GM18907 (cell line): ENCODE data around the gene GSTP1.
A peak's percentile ranks its signal among the peaks of the same experiment; 100 is the strongest.
"Not testable (repeated sequence)": the region's sequence is repeated elsewhere in the genome, so short reads cannot be mapped to it uniquely, and the experiment has no call there.

Experiments
- ATAC-seq: cut with Tn5 transposase; IDR thresholded peaks from one replicate; pipeline ENCODE4 v1.9.1; 2021; ENCODE audit warnings: mild to moderate bottlenecking, moderate library complexity; ENCODE audit not compliant: unreplicated experiment

GSTP1 gene

GRCh38 chr11:67613313-67613959, 29.8 kb downstream of the GSTP1 start:
- no peak for ATAC-seq

DNA sequence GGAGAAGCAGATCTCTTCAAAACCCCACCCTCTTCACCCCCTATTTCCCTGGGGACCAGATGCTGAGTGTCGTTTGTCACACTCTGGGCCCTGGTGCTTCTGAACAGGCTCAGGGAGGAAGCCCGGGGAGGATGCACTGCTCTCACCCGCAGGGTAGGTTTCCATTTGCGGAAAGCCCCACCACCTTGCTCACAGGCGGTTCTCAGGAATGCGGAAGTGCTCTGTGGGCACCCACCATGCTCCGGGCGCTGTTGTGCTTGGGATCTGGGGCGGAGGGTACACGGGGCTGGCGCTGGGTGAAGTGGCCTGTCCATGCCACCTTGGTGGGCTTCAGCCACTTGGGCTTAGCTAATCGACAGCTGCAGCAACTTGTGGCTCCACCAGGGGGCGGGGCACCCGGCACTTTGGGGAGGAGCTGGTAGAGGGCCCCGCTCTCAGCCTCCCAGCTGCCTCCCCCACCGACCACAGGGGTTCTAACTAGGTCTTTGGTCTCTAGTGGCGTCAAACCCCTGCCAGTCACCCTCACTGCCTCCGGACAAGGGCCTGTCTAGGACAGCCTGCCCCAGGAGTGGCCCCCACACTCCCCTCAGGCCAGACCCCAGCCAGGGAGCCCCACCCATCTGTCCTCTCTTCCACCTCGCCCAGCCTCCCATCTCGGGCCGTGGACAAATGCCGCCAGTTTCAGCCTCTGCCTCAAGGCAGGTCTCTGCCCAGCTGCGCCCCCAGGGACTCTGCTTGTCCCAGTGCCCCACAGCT, 30.5 kb downstream of the GSTP1 start:
- ATAC-seq, result peak; percentile 77

- no peak for ATAC-seq
Observed at GRCh38 chr11:67614730-67615714, 31.4 kb downstream of the GSTP1 start.

DNA sequence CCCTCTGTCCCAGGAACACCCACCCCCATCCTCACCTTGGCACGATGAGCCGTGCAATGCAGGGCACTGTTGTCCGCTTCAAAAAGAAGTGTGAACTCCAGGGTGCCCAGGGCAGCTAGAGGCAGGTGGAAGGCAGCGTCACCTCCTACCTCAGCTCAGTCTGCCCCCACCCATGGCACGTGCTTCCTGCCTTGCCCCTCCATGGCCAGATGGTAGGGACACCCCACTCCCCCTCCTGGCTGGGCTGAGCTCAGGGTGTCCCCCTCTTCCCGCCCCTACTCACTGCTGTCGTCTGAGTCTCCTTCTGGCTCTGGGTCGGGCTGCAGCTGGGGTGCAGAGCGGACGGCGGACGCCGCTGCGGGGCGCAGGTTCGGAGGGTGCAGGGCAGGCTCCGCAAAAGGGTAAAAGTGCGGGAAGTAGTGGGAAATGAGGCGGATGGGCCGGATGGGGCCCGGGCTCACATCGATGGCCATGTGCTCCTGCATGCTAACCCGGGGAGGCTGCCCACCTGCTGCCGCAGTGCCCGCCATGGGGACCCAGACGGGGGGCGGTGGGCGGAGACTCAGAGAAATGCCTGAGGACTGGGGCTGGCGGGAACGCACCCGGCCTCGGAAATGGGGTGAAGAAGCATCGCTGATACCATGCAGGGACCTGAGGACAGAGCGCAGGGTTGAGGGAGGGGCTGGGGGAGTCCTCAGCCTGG, 32.3 kb downstream of the GSTP1 start:
- ATAC-seq, result no peak

DNA sequence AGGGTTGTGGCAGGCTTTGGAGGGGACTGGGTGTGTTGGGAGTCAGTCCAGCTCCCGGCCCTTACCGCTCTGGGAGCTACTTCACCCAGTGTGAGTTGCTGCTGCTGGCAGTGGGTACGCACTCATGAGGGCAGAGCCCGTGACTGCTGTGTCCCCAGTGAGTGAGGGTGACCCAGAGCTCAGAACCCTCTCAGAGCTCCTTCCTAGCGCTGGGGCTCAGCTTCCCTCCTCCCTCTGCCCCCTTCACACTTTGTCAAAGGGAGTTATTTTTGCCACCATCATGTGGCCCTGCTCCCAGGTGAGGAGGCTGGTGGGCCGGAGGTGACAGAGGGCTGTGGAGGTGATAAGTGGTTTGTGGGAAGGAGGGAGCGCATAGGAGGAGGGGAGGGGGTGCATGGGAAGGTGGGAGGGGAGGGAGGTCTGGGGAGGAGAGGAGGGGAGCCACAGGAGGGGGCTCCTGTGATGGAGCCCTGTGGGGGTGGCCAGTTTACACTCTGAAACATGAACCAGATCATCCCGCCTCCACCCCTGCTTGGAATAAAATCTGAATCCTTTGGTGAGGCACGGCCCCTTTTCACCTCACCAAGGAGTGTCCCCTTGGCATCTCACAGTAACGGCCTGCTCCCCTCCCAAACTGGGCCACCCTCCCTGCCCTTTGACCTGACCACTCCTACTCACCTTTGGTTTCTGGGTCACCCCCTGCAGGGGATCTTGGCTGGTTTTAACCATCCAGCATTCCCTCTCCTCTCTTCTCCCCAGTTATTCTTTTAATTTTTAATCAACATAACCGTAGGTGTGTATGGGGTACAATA, 33.0 kb downstream of the GSTP1 start:
- ATAC-seq, result no peak

- no peak for ATAC-seq
Observed at GRCh38 chr11:67617243-67617953, 33.8 kb downstream of the GSTP1 start.

- not testable (repeated sequence) for ATAC-seq
Observed at GRCh38 chr11:67618901-67619659, 35.5 kb downstream of the GSTP1 start.

- ATAC-seq, result not testable (repeated sequence)
Observed at GRCh38 chr11:67619683-67620618, 36.3 kb downstream of the GSTP1 start.

GRCh38 chr11:67620621-67621020, 37.0 kb downstream of the GSTP1 start:
- not testable (repeated sequence) for ATAC-seq

- not testable (repeated sequence) for ATAC-seq
Observed at GRCh38 chr11:67621928-67622327, 38.3 kb downstream of the GSTP1 start.

DNA sequence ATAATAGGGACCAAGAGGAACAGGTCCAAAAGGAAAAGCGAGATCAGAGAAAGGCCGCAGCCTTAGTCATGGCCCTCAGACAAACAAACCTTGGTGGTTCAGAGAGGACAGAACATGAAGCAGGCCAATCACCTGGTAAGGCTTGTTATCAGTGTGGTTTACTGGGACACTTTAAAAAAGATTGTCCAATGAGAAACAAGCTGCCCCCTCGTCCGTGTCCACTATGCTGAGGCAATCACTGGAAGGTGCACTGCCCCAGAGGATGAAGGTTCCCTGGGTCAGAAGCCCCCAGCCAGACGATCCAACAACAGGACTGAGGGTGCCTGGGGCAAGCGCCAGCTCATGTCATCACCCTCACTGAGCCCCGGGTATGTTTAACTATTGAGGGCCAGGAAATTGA, 39.3 kb downstream of the GSTP1 start:
- ATAC-seq, result not testable (repeated sequence)

DNA sequence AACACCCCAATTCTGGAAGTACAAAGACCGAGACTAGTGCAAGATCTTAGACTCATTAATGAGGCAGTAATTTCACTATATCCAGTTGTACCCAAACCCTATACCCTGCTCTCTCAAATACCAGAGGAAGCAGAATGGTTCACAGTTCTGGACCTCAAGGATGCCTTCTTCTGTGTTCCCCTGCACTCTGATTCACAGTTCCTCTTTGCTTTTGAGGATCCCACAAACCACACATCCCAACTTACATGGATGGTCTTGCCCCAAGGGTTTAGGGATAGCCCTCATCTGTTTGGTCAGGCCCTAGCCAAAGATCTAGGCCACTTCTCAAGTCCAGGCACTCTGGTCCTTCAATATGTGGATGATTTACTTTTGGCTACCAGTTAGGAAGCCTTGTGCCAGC, 40.2 kb downstream of the GSTP1 start:
- not testable (repeated sequence) for ATAC-seq

- ATAC-seq, result not testable (repeated sequence)
Observed at GRCh38 chr11:67626131-67626833, 42.7 kb downstream of the GSTP1 start.

GRCh38 chr11:67626970-67627369, 43.4 kb downstream of the GSTP1 start:
- ATAC-seq, result no peak

- ATAC-seq, result no peak
Observed at GRCh38 chr11:67627441-67627811, 43.8 kb downstream of the GSTP1 start.

DNA sequence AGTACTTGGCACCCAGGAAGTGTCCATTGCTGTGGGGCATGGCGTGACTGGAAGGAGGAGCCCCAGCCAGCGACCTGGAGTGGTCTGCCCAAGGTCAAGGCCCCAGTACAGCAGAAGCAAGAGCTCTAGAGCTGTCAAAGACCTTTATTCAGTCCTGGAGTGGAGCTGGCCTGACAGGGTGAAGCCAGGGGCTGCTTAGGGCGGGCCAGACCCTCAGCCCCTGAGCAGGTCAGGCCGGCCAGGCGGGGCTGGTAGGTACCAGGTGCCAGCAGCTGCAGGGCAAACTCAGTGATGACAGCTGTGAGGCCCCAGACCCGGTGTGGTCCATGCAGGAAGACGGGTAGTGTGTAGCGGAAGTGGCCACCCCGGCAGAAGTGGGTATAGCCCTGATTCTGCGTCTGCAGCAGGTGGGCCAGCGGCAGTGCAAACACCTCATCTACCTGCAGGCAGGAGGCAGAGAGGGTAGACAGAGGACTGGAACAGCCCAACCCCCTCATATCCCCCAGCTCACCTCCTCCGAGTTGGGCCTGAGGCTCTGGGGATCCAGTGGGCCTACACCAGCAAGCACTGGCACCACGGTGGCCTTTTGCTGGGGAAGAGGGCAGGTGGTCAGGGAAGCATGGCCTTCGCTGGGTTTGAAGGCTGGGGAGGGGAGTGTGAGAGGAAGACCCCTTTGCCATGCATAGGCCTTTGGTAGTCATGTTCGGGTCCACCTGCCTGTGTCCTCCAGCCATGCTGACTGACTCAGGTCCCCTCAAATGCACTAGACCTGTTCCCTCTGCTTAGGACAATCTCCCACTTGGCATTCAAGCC, 44.4 kb downstream of the GSTP1 start:
- ATAC-seq, result no peak
